Left lung (tissue), 10 donors: ENCODE measurements around the gene PDLIM5. TPM values are rescaled to one million over a fixed set of nuclear protein-coding genes. Genes with fewer than 3 reads are reported as not detected.

ENCODE experiments used
- ATAC-seq: fragments of 200-7000 bp; cut with Tn5 transposase; one replicate; pipeline ENCODE4 v1.9.1; 2020; ENCODE audit warnings: moderate library complexity
- DNase-seq, 4 donors: peaks; one replicate each; pipeline ENCODE4 v3.0.0-alpha.2; 2013 to 2020
- H3K27ac ChIP-seq, 2 donors: fragments of 200-600 bp; sonication (generic) in 1 of 2; one replicate each; pipeline versions ENCODE4 v1.5.0 to v1.8.0; 2020 to 2021
- H3K27me3 ChIP-seq, 2 donors: fragments of 200-600 bp; sonication (generic) in 1 of 2; one replicate each; pipeline versions ENCODE4 v1.5.0 to v1.8.0; 2020 to 2021
- H3K36me3 ChIP-seq, 2 donors: fragments of 200-600 bp; sonication (generic) in 1 of 2; one replicate each; pipeline versions ENCODE4 v1.5.0 to v1.8.0; 2020 to 2021
- H3K4me1 ChIP-seq, 2 donors: fragments of 200-600 bp; one replicate each; pipeline ENCODE4 v1.8.0; 2021
- H3K4me3 ChIP-seq, 2 donors: fragments of 200-600 bp; sonication (generic) in 1 of 2; one replicate each; pipeline versions ENCODE4 v1.5.0 to v1.8.0; 2020 to 2021; ENCODE audit warnings: mild to moderate bottlenecking in 1 of 2
- H3K9me3 ChIP-seq, 2 donors: fragments of 200-600 bp; sonication (generic) in 1 of 2; one replicate each; pipeline versions ENCODE4 v1.5.0 to v1.8.0; 2020 to 2021
- CTCF ChIP-seq, 2 donors: fragments of 200-600 bp; sonication (generic) in 1 of 2; IDR thresholded peaks; one replicate each; pipeline versions ENCODE4 v1.5.0 to v1.8.0; 2021; ENCODE audit warnings: antibody characterized with exemption in 2 of 2
- intact Hi-C, 2 donors: fragments of 100-400 bp; cut with DNase I; formaldehyde crosslinking; loops; one replicate each; pipeline versions ENCODE4 v1.11.2 to v1.14.2; 2022
- polyA plus RNA-seq, 6 donors: library from polyadenylated mRNA; unstranded; fragments of 120-200 nt; gene quantifications; one replicate each; pipeline ENCODE4 v1.2.1, GENCODE V29; 2013; ENCODE audit not compliant: insufficient read length in 6 of 6
- total RNA-seq, 2 donors: library from RNA; stranded (reverse); fragmentation: NEBNext Ultra II Directional; extraction: Animal tissue kit (Norgen Biotek cat#: 25700); gene quantifications; one replicate each; pipeline ENCODE4 v1.2.1, GENCODE V29; 2021
- donor health status: DM: no; HTN: yes; CAD: no.
- donor health status: DM: no; HTN: no; CAD: no.

Gene PDLIM5
- total and polyA plus RNA-seq, 8 donors, result 18.3 to 105 (median 20.3) TPM

- intact Hi-C loops, result no loop called here
Observed at GRCh38 chr4:94690851-94691254, 239.1 kb downstream of the PDLIM5 start.

GRCh38 chr4:94691552-94691951, 239.8 kb downstream of the PDLIM5 start:
- Histone ChIP-seq H3K4me1 (no peaks in the 10 kb centered on the region), H3K27me3 (no peaks in the 10 kb centered on the region)
- no peak for DNase-seq

More at GRCh38 chr4:94690851-94691254, 239.1 kb downstream of the PDLIM5 start:
- Histone ChIP-seq H3K36me3 (no peaks in the 10 kb centered on the region), H3K9me3 (no peaks in the 10 kb centered on the region), H3K27ac (no peak overlapping the region), H3K4me3 (no peak overlapping the region), H3K4me1 (no peaks in the 10 kb centered on the region), H3K27me3 (no peaks in the 10 kb centered on the region)
- ATAC-seq (no peak), DNase-seq (no peak)
- TF ChIP-seq CTCF (IDR thresholded peaks at IDR 0.05), result no peak

GRCh38 chr4:94695384-94695783, 243.6 kb downstream of the PDLIM5 start:
- no peak for TF ChIP-seq CTCF (IDR thresholded peaks at IDR 0.05)
- no peak overlapping the region for H3K27ac ChIP-seq
- H3K9me3 ChIP-seq, result no peaks in the 10 kb centered on the region
- intact Hi-C loops, result no loop called here
- H3K4me1 ChIP-seq, result no peaks in the 10 kb centered on the region
- no peaks in the 10 kb centered on the region for H3K27me3 ChIP-seq
- no peak overlapping the region for H3K4me3 ChIP-seq
- DNase-seq, result no peak
- H3K36me3 ChIP-seq, result no peaks in the 10 kb centered on the region
- ATAC-seq, result no peak

More at GRCh38 chr4:94691552-94691951, 239.8 kb downstream of the PDLIM5 start:
- no peak overlapping the region for H3K4me3 ChIP-seq
- ATAC-seq, result no peak
- no peaks in the 10 kb centered on the region for H3K36me3 ChIP-seq
- intact Hi-C loops, result no loop called here
- H3K27ac ChIP-seq, result no peak overlapping the region
- no peaks in the 10 kb centered on the region for H3K9me3 ChIP-seq
- no peak for TF ChIP-seq CTCF (IDR thresholded peaks at IDR 0.05)

- no peak for ATAC-seq
- TF ChIP-seq CTCF (IDR thresholded peaks at IDR 0.05), result no peak
- intact Hi-C loops, result no loop called here
- no peaks in the 10 kb centered on the region for H3K36me3 ChIP-seq
- no peaks in the 10 kb centered on the region for H3K27me3 ChIP-seq
- DNase-seq, result no peak
- no peaks in the 10 kb centered on the region for H3K9me3 ChIP-seq
- no peak overlapping the region for H3K27ac ChIP-seq
- no peak overlapping the region for H3K4me3 ChIP-seq
- no peaks in the 10 kb centered on the region for H3K4me1 ChIP-seq
Observed at GRCh38 chr4:94698187-94698586, 246.4 kb downstream of the PDLIM5 start.

GRCh38 chr4:94700298-94700697, 248.6 kb downstream of the PDLIM5 start:
- no peak overlapping the region for H3K4me3 ChIP-seq
- no peak for DNase-seq
- H3K4me1 ChIP-seq, result no peaks in the 10 kb centered on the region
- H3K9me3 ChIP-seq, result no peaks in the 10 kb centered on the region
- H3K27ac ChIP-seq, result no peak overlapping the region
- no peaks in the 10 kb centered on the region for H3K36me3 ChIP-seq
- intact Hi-C loops, result no loop called here
- ATAC-seq, result no peak
- H3K27me3 ChIP-seq, result no peaks in the 10 kb centered on the region
- TF ChIP-seq CTCF (IDR thresholded peaks at IDR 0.05), result no peak
